ENCODE measurements around the gene MACROD2.

The MACROD2 gene

GRCh38 chr20:15866916-15867730 is 1871.8 kb downstream of the MACROD2 start:
- no peak overlapping the region for H3K4me3 ChIP-seq (ENCODE audit: control insufficient read depth, low read depth, low read length)
- DNase-seq (ENCODE audit: low read depth), result no peak
- TF ChIP-seq CTCF (IDR thresholded peaks at IDR 0.05; ENCODE audit: control insufficient read depth, insufficient read depth, low read depth, low read length, missing control alignments), result no peak

GRCh38 chr20:15867899-15868298 is 1872.6 kb downstream of the MACROD2 start:
- DNase-seq (ENCODE audit: low read depth), result no peak
- H3K4me3 ChIP-seq (ENCODE audit: control insufficient read depth, low read depth, low read length), result no peak overlapping the region
- TF ChIP-seq CTCF (IDR thresholded peaks at IDR 0.05; ENCODE audit: control insufficient read depth, insufficient read depth, low read depth, low read length, missing control alignments), result peak; percentile 20

- no peak for DNase-seq (ENCODE audit: low read depth)
- no peak overlapping the region for H3K4me3 ChIP-seq (ENCODE audit: control insufficient read depth, low read depth, low read length)
- no peak for TF ChIP-seq CTCF (IDR thresholded peaks at IDR 0.05; ENCODE audit: control insufficient read depth, insufficient read depth, low read depth, low read length, missing control alignments)
These were observed 1880.1 kb downstream of the MACROD2 start for GRCh38 chr20:15875446-15875845.

GRCh38 chr20:15882553-15882952 is 1887.2 kb downstream of the MACROD2 start:
- no peak for TF ChIP-seq CTCF (IDR thresholded peaks at IDR 0.05; ENCODE audit: control insufficient read depth, insufficient read depth, low read depth, low read length, missing control alignments)
- H3K4me3 ChIP-seq (ENCODE audit: control insufficient read depth, low read depth, low read length), result no peak overlapping the region
- no peak for DNase-seq (ENCODE audit: low read depth)

GRCh38 chr20:15886250-15886649 is 1890.9 kb downstream of the MACROD2 start:
- no peak for DNase-seq (ENCODE audit: low read depth)
- H3K4me3 ChIP-seq (ENCODE audit: control insufficient read depth, low read depth, low read length), result no peak overlapping the region
- no peak for TF ChIP-seq CTCF (IDR thresholded peaks at IDR 0.05; ENCODE audit: control insufficient read depth, insufficient read depth, low read depth, low read length, missing control alignments)

- DNase-seq (ENCODE audit: low read depth), result no peak
- no peak overlapping the region for H3K4me3 ChIP-seq (ENCODE audit: control insufficient read depth, low read depth, low read length)
- no peak for TF ChIP-seq CTCF (IDR thresholded peaks at IDR 0.05; ENCODE audit: control insufficient read depth, insufficient read depth, low read depth, low read length, missing control alignments)
These were observed 1892.1 kb downstream of the MACROD2 start for GRCh38 chr20:15887387-15887786.
